Measurements from ENCODE around the gene GRIK4.
A peak's percentile ranks its signal among the peaks of the same experiment; 100 is the strongest.

Gene GRIK4

GRCh38 chr11:120774591-120775386, 263.2 kb downstream of the GRIK4 start:
- no peak for DNase-seq (ENCODE audit: low read depth)
- H3K4me3 ChIP-seq (ENCODE audit: low read length) = no peak overlapping the region
- no peak for TF ChIP-seq CTCF (IDR thresholded peaks at IDR 0.05; ENCODE audit: insufficient read depth, low read depth, low read length, missing control alignments)

- no peak for DNase-seq (ENCODE audit: low read depth)
- TF ChIP-seq CTCF (IDR thresholded peaks at IDR 0.05; ENCODE audit: insufficient read depth, low read depth, low read length, missing control alignments) = no peak
- H3K4me3 ChIP-seq (ENCODE audit: low read length) = no peak overlapping the region
Observed at GRCh38 chr11:120775986-120776951, 264.7 kb downstream of the GRIK4 start.

DNA sequence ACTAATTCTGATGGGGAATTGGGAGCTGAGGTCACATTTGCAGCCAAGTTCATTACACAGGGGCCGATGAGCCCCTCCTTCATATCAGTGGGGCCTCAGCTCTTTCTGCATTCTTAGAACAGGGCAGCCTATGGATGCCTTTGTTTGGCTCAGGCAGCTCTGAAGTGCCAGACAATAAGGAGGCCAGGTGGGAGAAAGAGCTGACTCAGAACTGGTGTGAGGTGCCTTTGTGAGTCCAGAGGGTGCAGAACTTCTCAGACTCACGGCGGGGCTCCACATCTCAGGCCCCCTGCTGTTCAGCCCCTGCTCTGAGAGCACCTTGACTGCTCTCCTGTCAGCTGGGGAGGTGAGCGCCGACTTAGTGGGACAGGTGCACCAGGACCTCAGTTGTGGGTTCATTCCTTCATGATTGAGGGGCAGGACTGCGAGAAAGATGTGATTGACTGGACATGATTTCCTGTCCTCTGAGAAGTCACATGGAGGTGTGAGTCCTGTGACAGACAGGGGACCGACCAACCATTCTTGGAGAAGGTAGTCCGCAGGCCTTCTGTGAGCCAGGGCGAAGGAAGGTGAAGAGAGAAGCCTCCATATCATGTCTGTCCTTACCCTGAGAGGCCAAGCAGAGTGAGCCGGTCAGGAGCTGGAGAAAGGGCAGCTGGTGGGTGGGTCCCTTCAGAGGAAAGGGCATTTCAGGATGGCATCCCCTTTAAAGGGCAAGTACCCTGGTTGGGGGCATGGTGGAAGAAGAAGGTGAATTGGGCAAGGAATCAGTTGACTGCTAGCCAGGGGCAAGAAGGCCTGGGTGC, 267.3 kb downstream of the GRIK4 start:
- DNase-seq (ENCODE audit: low read depth) = no peak
- no peak overlapping the region for H3K4me3 ChIP-seq (ENCODE audit: low read length)
- TF ChIP-seq CTCF (IDR thresholded peaks at IDR 0.05; ENCODE audit: insufficient read depth, low read depth, low read length, missing control alignments) = no peak

- no peak for TF ChIP-seq CTCF (IDR thresholded peaks at IDR 0.05; ENCODE audit: insufficient read depth, low read depth, low read length, missing control alignments)
- H3K4me3 ChIP-seq (ENCODE audit: low read length) = no peak overlapping the region
- peak; percentile 24 for DNase-seq (ENCODE audit: low read depth)
Observed at GRCh38 chr11:120780239-120780638, 268.7 kb downstream of the GRIK4 start.

- H3K4me3 ChIP-seq (ENCODE audit: low read length) = no peak overlapping the region
- no peak for TF ChIP-seq CTCF (IDR thresholded peaks at IDR 0.05; ENCODE audit: insufficient read depth, low read depth, low read length, missing control alignments)
- DNase-seq (ENCODE audit: low read depth) = no peak
Observed at GRCh38 chr11:120781486-120782120, 270.1 kb downstream of the GRIK4 start.
